Tibial artery (tissue), 4 donors: ENCODE measurements around the gene OAS1.
"Not testable (repeated sequence)": the region's sequence is repeated elsewhere in the genome, so short reads cannot be mapped to it uniquely, and the experiment has no call there.

ENCODE experiments used
- DNase-seq, 2 donors: peaks; one replicate each; pipeline ENCODE4 v3.0.0-alpha.2; 2019
- H3K27ac ChIP-seq, 2 donors: fragments of 200-600 bp; sonication (generic) in 1 of 2; 1 replicate in 1 of 2; 2 replicates in 1 of 2; pipeline ENCODE4 v1.5.1; 2018 to 2019; ENCODE audit warnings: mild to moderate bottlenecking in 1 of 2
- H3K27me3 ChIP-seq, 2 donors: fragments of 200-600 bp; sonication (generic) in 1 of 2; one replicate each; pipeline versions ENCODE4 v1.5.1 to v1.6.0; 2016 to 2019
- H3K36me3 ChIP-seq, 3 donors: fragments of 200-600 bp; sonication (generic) in 2 of 3; one replicate each; pipeline ENCODE4 v1.5.1; 2016 to 2019; ENCODE audit warnings: mild to moderate bottlenecking in 2 of 3
- H3K4me1 ChIP-seq, 4 donors: fragments of 200-600 bp; sonication (generic) in 2 of 4; 1 replicate in 3 of 4; 2 replicates in 1 of 4; pipeline ENCODE4 v1.5.1; 2016 to 2019
- H3K4me3 ChIP-seq, 2 donors: fragments of 200-600 bp; sonication (generic) in 1 of 2; 1 replicate in 1 of 2; 2 replicates in 1 of 2; pipeline ENCODE4 v1.5.1; 2018 to 2019; ENCODE audit warnings: mild to moderate bottlenecking in 2 of 2
- H3K9me3 ChIP-seq, 3 donors: fragments of 200-600 bp; sonication (generic) in 1 of 3; one replicate each; pipeline ENCODE4 v1.5.1; 2016 to 2019
- CTCF ChIP-seq, 2 experiments: fragments of 200-600 bp in 1 of 2; fragments of 450-650 bp in 1 of 2; IDR thresholded peaks; one replicate each; pipeline ENCODE4 v1.5.1; 2017 to 2019; ENCODE audit warnings: antibody characterized with exemption in 2 of 2, mild to moderate bottlenecking in 1 of 2, moderate library complexity in 1 of 2
- intact Hi-C: fragments of 100-400 bp; cut with DNase I; formaldehyde crosslinking; loops from one replicate; pipeline ENCODE4 v1.15.0; 2023; ENCODE audit warnings: low total_unique reads

The OAS1 gene

GRCh38 chr12:112908548-112908947 is 1.8 kb downstream of the OAS1 start:
- Histone ChIP-seq H3K27ac (no peak overlapping the region), H3K9me3 (peaks cover 0 to 14% (median 10%) of the 10 kb centered on the region in 3 donors), H3K4me3 (no peak overlapping the region), H3K36me3 (peaks cover 0 to 12% (median 10%) of the 10 kb centered on the region in 3 donors), H3K4me1 (peaks cover 0 to 37% (median 17%) of the 10 kb centered on the region in 4 donors), H3K27me3 (no peaks in the 10 kb centered on the region)
- no peak for TF ChIP-seq CTCF (IDR thresholded peaks at IDR 0.05)
- intact Hi-C loops: no loop called here
- no peak for DNase-seq

GRCh38 chr12:112909693-112910092 is 2.9 kb downstream of the OAS1 start:
- no peak overlapping the region for H3K4me3 ChIP-seq
- H3K36me3 ChIP-seq: peaks cover 0 to 13% (median 12%) of the 10 kb centered on the region in 3 donors
- intact Hi-C loops: no loop called here
- no peaks in the 10 kb centered on the region for H3K27me3 ChIP-seq
- DNase-seq: no peak
- H3K9me3 ChIP-seq: peaks cover 0 to 18% (median 18%) of the 10 kb centered on the region in 3 donors
- no peak overlapping the region for H3K27ac ChIP-seq
- TF ChIP-seq CTCF (IDR thresholded peaks at IDR 0.05): no peak
- H3K4me1 ChIP-seq: peaks cover 0 to 30% (median 13%) of the 10 kb centered on the region in 4 donors

GRCh38 chr12:112913038-112913688 is 6.4 kb downstream of the OAS1 start:
- Histone ChIP-seq H3K9me3 (peaks cover 0 to 18% (median 18%) of the 10 kb centered on the region in 3 donors), H3K36me3 (peaks cover 12 to 24% (median 13%) of the 10 kb centered on the region in 3 donors), H3K4me1 (no peaks in the 10 kb centered on the region), H3K4me3 (no peak overlapping the region), H3K27ac (no peak overlapping the region), H3K27me3 (no peaks in the 10 kb centered on the region)
- intact Hi-C loops: no loop called here
- no peak for DNase-seq
- no peak for TF ChIP-seq CTCF (IDR thresholded peaks at IDR 0.05)

GRCh38 chr12:112913888-112914287 is 7.1 kb downstream of the OAS1 start:
- Histone ChIP-seq H3K36me3 (peaks cover 13 to 32% (median 20%) of the 10 kb centered on the region in 3 donors), H3K9me3 (peaks cover 0 to 18% (median 18%) of the 10 kb centered on the region in 3 donors)
- H3K27ac ChIP-seq, H3K4me3 ChIP-seq, intact Hi-C loops, H3K27me3 ChIP-seq, H3K4me1 ChIP-seq, DNase-seq: not testable (repeated sequence)

GRCh38 chr12:112916270-112916669 is 9.5 kb downstream of the OAS1 start:
- intact Hi-C loops: no loop called here
- H3K4me3 ChIP-seq: no peak overlapping the region
- H3K27me3 ChIP-seq: no peaks in the 10 kb centered on the region
- H3K9me3 ChIP-seq: peaks cover 0 to 18% (median 18%) of the 10 kb centered on the region in 3 donors
- TF ChIP-seq CTCF (IDR thresholded peaks at IDR 0.05): no peak
- peaks cover 13 to 30% (median 29%) of the 10 kb centered on the region in 3 donors for H3K36me3 ChIP-seq
- H3K4me1 ChIP-seq: no peaks in the 10 kb centered on the region
- no peak for DNase-seq
- no peak overlapping the region for H3K27ac ChIP-seq

GRCh38 chr12:112919121-112919520 is 12.4 kb downstream of the OAS1 start:
- DNase-seq: no peak
- no peak for TF ChIP-seq CTCF (IDR thresholded peaks at IDR 0.05)
- no peak overlapping the region for H3K4me3 ChIP-seq
- peaks cover 0 to 2% (median 0%) of the 10 kb centered on the region in 3 donors for H3K9me3 ChIP-seq
- H3K27ac ChIP-seq: no peak overlapping the region
- peaks cover 0 to 29% (median 27%) of the 10 kb centered on the region in 3 donors for H3K36me3 ChIP-seq
- intact Hi-C loops: no loop called here
- H3K4me1 ChIP-seq: no peaks in the 10 kb centered on the region
- no peaks in the 10 kb centered on the region for H3K27me3 ChIP-seq
